ENCODE measurements around the gene ZNF587. TPM values are rescaled to one million over a fixed set of nuclear protein-coding genes. Genes with fewer than 3 reads are reported as not detected.
"Not testable (repeated sequence)": the region's sequence is repeated elsewhere in the genome, so short reads cannot be mapped to it uniquely, and the experiment has no call there.

Gene ZNF587
- polyA plus RNA-seq, 1 donor: 54.5 TPM

GRCh38 chr19:57886046-57886445 is 36.4 kb downstream of the ZNF587 start:
- DNase-seq: no peak

GRCh38 chr19:57887195-57887941 is 37.7 kb downstream of the ZNF587 start:
- DNase-seq: peak; percentile 53

GRCh38 chr19:57888107-57888559 is 38.5 kb downstream of the ZNF587 start:
- peak; percentile 14 for DNase-seq

- peak; percentile 87 for DNase-seq
Observed at GRCh38 chr19:57888560-57889231, 39.0 kb downstream of the ZNF587 start, which contains the start of gene ZNF814. ZNF814 (minus strand) TSS chr19:57889037; CDS start chr19:57888802, 235 bp downstream.

GRCh38 chr19:57890706-57891105 is 41.0 kb downstream of the ZNF587 start:
- not testable (repeated sequence) for DNase-seq

GRCh38 chr19:57900311-57900710 is 50.7 kb downstream of the ZNF587 start:
- DNase-seq: no peak

- no peak for DNase-seq
Observed at GRCh38 chr19:57903618-57904184, 54.0 kb downstream of the ZNF587 start.

- DNase-seq: no peak
Observed at GRCh38 chr19:57905258-57905657, 55.6 kb downstream of the ZNF587 start.

- no peak for DNase-seq
Observed at GRCh38 chr19:57907394-57907793, 57.7 kb downstream of the ZNF587 start.

GRCh38 chr19:57914531-57914930 is 64.9 kb downstream of the ZNF587 start:
- DNase-seq: no peak

Other genes with a start within 250 kb of the ZNF587 start
- 7.2 TPM for gene ZNF530, start 250.0 kb upstream of the ZNF587 start, polyA plus RNA-seq (ENCODE audit: insufficient read length)
- gene ZNF134, start 235.6 kb upstream of the ZNF587 start, polyA plus RNA-seq (ENCODE audit: insufficient read length): 31.3 TPM
- 48.8 TPM for gene ZNF211, start 216.7 kb upstream of the ZNF587 start, polyA plus RNA-seq (ENCODE audit: insufficient read length)
- gene ZSCAN4, start 180.9 kb upstream of the ZNF587 start, polyA plus RNA-seq (ENCODE audit: insufficient read length): 0.17 TPM
- 20.3 TPM for gene ZNF551, start 167.9 kb upstream of the ZNF587 start, polyA plus RNA-seq (ENCODE audit: insufficient read length)
- 42.4 TPM for gene ZNF154, start 140.7 kb upstream of the ZNF587 start, polyA plus RNA-seq (ENCODE audit: insufficient read length)
- gene ZNF671, start 122.2 kb upstream of the ZNF587 start, polyA plus RNA-seq (ENCODE audit: insufficient read length): 24.4 TPM
- 46.8 TPM for gene ZNF776, start 103.0 kb upstream of the ZNF587 start, polyA plus RNA-seq (ENCODE audit: insufficient read length)
- gene ZNF586, start 80.2 kb upstream of the ZNF587 start, polyA plus RNA-seq (ENCODE audit: insufficient read length): 33.8 TPM
- 29.7 TPM for gene ZNF552, start 34.9 kb upstream of the ZNF587 start, polyA plus RNA-seq (ENCODE audit: insufficient read length)
- gene ZNF587B, start 19.6 kb upstream of the ZNF587 start, polyA plus RNA-seq (ENCODE audit: insufficient read length): 24.9 TPM
- gene ZNF814, start 39.2 kb downstream of the ZNF587 start, polyA plus RNA-seq (ENCODE audit: insufficient read length): 88.9 TPM
- 43.8 TPM for gene ZNF417, start 66.7 kb downstream of the ZNF587 start, polyA plus RNA-seq (ENCODE audit: insufficient read length)
- 32.8 TPM for gene ZNF418, start 85.5 kb downstream of the ZNF587 start, polyA plus RNA-seq (ENCODE audit: insufficient read length)
- gene ZNF256, start 97.8 kb downstream of the ZNF587 start, polyA plus RNA-seq (ENCODE audit: insufficient read length): 12.1 TPM
- gene C19orf18, start 124.7 kb downstream of the ZNF587 start, polyA plus RNA-seq (ENCODE audit: insufficient read length): 3.8 TPM
- gene ZNF606, start 153.0 kb downstream of the ZNF587 start, polyA plus RNA-seq (ENCODE audit: insufficient read length): 37.0 TPM
- gene ZSCAN1, start 184.2 kb downstream of the ZNF587 start, polyA plus RNA-seq (ENCODE audit: insufficient read length): 4.0 TPM
- gene ZNF135, start 209.4 kb downstream of the ZNF587 start, polyA plus RNA-seq (ENCODE audit: insufficient read length): 32.5 TPM
- gene ZSCAN18, start 248.4 kb downstream of the ZNF587 start, polyA plus RNA-seq (ENCODE audit: insufficient read length): 94.4 TPM

Measured in left kidney (tissue), 2 donors.